ENCODE results near the gene MMRN1.

The MMRN1 gene

DNA sequence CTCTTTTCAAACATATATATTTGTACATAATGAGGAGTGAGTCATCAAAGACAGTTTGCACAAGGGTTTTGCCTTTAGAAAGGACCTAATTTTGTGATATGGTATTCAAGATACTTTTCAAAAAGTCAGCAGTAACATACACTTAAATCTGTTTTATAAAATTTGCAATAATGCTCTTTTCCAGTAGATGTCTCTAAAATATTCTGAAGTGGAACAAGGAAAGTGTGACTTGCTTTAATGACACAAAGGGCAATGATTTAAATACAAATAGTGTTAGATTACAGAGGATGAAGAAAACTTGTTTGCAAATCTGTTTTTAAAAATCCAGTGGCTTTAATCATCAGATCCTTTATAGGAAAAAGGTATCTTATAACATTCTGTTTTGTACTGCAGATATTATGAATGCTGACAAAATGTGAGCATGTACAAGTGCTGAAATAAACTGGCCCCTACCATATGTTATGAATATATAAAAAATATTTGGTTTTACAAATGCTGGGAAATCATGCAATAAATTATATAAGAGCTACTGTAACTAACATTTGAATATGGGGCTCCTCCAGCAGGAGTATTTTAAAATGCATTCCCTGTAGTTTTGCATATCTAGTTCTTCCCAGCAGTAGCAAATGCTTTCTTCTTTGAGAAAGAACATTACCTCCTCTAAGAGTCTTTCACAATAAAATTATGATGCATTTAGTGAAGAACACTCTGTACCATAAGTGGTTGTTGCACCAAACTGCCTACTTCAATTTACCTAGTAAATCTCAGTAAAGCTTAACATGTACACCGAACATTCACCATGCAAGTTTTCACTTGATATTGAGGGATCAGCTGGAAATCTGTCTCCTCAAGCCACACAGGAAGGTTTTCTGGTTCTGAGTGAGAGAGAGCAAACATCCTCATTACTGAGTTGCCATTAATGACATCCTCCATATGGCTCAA lies 20.2 kb downstream of the MMRN1 start:
- no peak for DNase-seq

DNA sequence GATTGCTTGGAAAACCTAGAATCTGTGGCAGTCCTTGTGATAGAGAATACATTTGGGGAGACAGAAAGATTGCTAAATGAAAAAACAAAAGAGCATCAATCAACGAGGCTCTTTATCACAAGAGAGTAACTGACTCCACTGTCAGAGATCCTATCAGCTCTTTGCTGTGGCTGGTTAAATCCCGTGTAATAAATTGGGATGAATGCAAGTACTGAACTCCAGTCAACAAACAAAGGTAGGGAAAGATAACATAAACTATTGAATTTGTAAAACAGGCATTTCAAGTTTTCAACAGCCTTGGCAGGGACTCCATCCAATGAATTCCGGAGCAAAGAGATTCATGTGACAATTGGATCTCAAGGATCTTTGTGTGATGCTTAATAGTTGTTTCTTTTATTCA lies 21.3 kb downstream of the MMRN1 start:
- DNase-seq, result no peak

DNA sequence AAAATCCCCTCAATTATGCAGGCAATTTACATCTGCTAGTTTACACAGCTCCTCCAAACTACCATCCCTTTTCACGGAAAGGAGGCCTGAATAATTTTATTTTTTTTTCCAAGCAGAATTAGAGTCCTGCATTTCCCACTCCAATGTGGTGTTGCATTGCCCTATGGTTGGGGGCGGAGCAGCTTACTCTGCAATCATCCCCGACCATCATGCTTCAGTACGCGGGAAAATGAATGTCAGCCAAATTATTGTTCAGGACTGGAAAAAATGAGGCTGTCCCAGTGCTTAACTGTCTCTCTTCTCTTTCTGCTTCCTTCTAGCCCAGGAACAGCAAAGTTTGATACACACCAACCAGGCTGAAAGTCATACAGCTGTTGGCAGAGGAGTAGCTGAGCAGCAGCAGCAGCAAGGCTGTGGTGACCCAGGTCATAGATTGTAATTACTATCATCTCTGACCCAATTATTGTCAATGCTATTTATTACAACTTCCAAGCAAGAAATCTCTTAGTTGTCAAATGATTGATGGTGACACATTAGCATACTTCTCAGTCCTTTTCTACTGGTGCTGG lies 28.3 kb downstream of the MMRN1 start:
- no peak for DNase-seq

DNA sequence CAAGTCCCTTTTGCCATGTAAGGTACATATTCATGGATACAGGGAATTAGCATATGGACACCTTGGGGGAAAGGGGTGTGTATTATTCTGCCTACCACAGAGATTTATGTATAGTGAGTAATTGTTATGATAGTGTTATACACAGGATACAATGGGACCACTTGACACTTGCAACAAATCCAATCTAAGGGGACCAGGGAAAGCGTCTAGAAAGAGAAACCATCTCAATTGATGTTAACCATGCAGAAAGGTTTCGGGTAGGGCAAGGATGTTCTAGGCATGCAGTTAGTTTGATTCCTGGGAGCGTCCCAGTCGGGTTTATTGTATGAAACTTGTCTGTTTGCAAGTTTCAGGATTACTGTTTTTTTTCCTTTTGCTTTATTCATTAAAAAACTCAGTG lies 34.2 kb downstream of the MMRN1 start:
- DNase-seq, result no peak

DNA sequence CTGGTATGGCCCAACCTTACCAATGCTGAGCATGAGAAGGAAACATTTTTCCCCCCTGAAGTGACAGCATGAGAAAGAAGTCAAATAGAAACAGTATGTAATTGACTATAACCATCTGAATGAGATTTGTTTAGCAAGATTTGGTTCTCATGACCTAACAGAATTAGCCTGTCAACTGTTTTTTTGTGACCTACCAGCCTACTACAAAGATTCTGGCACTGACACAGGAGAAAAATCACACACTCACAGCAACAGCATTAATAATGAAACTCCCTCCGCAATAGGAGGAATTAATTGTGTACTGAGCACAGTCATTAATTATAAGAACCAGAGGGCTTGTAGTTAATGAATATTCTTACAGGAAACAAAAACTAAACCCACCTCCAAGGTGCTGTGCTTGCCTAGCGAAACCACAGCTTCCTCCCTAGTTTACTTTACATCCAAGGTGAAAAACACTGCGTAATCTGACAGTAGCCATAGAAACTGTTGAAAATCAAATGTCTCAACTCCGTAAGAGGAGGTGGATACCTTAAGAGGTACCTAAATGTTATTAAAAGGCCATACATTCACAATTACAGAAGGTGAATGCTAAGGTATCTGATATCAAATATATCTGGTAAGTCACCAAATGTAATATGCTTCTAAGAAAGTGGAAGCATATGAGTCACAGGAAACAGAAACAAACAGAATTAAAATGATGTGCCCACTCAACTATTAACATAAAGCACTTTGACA lies 34.9 kb downstream of the MMRN1 start:
- DNase-seq, result no peak

DNA sequence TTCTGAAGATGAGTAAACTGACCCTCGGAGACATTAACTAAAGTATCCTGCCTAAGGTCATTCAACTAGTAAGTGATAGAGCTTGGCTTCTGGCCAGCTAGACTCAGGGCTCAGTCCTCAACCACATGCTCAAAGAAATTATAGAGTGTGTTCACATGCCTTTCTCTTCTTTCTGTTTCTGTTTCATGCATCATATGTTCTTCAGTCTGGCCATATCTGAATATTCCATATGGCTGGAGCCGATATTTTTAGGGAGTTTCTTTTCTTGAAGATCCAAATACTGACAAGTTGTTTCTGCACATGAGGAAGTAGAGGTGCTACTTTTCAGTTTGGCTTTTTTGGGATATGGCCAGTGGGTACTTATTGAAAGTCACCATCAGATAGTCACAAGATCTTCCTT lies 44.9 kb downstream of the MMRN1 start:
- DNase-seq, result no peak

DNA sequence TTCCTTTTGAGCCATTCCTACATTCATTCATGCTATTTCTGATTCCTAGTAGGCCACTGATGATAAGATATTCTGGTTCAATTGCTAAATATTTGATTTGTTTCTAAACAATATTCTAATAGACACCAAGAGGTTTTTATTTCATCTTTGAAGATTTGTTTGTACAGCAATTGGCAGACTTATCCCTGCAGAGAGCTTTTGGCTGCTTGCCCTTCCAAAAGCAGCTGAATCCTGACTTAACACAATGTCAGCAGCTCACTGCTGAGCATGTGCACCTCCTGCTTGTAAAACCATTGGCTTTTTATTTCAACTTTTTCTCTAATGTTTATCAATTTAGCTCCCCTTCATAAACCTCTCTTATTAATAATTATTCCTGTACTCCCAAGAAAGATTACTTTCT lies 45.3 kb downstream of the MMRN1 start:
- peak; percentile 15 for DNase-seq

DNA sequence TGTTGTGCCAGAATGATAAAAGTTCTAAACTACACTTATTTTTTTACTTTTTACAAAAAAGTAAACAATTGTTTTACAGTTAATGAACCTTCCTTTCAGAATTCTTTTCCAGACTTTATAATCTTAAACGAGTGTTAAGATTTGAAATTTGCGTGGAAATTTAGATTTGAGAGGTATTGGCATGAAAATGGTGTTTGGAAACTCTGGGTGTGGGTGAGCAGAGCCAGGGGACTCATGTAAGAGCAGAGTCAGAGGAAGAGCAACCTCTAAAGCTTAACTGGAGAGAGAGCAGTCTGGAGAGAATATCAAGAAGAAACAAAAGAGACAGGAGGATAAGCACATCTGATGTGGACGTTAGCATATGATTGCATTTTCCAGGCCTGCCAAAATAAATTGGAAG lies 48.2 kb downstream of the MMRN1 start:
- DNase-seq, result no peak

DNA sequence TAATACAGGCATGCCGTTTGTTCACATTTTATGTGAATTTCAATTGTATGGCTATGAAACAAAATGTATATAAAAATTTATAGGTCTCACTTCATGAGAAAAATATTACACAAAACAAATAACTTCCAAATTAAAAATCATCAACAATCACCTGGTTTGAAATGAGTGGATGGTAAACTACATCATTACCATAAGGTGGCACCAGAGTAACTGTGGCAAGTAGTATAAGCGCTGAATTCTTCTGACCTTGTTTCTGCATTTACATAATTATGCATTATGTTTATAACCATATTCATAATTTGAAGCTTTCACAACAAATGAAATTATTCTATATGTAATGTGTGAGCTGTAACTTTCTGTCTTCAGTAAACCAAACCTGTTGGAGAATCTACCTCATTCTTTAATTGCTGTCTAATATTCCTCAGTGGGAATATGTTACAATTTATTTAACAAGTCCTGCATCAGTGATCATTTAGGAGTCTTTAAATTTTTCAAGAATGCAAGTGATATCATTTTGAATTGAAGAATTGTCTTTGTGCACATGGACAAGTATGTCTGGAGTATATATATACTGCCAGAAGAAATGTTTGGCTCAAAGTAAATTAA lies 55.2 kb downstream of the MMRN1 start:
- no peak for DNase-seq

DNA sequence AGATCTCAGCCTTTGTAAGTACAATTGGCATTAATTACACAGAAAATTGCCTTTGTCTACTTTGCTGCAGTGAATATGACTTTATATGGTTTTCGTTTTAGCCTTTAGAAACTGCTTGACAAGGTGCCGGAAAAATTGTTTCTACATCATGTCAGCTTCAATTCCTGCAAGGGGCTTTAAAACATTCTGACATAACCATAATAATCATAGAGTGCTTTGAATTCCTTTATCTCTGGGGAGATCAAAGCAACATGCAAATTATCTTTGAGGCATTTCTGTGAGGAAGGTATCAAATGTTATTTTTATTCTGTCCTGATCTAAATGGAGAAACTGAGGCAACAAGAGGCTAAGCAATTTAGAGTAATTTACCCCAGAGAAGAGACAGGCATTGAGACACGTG lies 57.8 kb downstream of the MMRN1 start:
- no peak for DNase-seq

DNA sequence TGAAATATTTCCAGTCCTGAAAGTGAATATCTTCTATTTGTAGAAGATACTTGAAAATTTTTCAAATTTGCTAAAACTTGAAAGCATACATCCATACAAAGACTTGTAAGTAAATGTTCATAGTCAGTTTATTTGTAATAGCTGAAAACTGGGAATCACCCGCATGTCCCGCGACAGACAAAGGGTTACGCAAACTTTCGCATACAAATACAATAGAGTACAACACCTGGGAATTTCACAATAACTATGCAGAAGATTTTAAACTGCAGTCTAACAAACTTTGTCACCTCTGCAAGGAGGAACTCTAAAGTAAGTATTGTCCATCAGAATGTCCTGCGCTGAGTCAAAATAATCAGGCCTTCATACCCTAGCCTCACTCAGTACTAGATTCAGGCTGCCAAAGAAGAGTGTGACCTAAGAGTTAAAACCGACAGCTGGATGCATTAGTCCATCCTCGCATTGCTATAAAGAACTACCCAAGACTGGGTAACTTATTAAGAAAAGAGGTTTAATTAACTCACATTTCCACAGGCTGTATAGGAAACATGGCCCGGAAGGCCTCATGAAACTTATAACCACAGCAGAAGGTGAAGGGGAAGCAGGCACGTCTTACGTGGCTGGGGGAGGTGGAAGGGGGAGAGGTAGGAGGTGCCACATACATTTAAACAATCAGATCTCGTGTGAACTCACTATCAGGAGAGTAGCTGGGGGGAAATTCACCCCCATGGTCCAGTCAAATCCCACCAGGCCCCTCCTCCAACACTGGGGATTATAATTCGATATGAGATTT lies 60.4 kb downstream of the MMRN1 start:
- DNase-seq, result no peak

DNA sequence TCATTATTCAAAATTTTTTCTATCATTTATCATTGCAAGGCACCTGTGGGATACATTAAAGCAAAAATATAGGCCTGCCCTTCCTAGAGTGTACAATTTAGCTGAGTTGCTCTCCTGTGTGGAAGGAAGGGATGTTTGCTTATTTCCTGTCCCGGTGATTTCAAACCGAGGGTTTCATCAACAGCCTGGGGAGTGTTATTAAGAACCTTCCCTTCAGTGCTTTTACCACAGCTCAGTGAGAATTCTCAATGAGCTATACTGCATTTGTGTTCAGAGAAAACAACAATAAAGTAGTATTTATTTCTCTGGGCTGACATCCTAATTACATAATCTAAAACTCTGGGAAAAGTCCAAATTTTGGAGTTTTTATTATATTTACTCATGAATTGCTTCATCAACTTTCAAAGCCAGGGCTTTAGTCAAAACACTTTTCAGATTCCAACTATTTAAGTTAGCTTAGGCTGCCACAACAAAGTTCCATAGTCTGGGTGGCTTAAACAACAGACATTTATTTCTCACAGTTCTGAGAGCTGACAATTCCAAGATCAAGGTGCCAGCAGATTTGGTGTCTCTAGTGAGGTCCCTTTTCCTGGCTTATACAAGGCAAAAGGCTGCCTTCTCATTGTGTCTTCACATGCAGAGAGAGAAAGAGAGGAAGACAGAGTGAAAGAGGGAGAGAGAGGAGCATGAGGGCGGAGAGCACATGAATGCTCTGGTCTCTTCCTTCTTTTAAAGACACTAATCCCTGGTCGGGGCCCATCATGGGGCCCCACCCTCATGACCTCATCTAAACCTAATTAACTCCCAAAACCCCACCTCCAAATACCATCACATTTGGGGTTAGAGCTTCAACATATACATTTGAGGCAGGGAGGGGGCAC lies 62.6 kb downstream of the MMRN1 start:
- no peak for DNase-seq

DNA sequence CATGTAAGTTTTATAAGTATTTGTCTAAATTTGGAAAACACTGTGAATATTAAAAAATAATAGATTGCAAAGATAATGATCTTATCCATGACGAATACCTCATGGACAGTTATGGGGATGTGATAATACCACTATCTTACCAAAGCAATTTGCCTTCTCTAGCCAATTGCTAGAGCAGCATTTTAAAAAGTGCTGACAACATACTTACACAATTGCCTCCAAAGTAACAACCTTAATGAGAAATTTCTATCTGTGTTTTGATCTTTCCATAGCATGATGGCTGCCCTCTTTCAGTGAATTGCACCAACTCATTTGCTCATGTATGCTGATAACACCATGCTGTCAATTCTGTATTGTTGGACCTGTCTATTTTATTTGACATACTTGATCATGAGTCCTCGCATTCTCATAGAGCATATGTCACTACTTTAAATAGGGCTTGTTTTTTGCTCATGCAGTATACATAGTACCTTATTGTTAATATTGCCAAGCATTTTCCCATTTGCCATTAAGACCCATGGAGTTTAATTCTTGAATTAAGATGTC lies 87.2 kb downstream of the MMRN1 start:
- DNase-seq, result no peak

DNA sequence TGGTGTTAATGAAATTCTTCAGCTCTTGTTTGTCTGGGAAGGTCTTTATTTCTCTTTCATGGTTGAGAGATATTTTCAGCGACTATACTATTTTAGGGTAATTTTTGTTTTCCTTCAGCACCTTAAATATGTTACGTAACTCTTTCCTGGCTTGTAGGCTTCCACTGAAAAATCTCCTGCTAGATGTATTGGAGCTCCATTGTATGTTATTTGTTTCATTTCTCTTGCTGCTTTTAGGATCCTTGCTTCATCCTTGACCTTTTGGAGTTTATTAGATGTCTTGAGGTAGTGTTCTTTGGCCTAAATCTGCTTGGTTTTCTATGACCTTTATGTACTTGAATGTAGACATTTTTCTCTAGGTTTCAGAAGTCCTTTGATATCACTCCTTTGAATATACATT lies 93.6 kb downstream of the MMRN1 start:
- DNase-seq, result no peak

DNA sequence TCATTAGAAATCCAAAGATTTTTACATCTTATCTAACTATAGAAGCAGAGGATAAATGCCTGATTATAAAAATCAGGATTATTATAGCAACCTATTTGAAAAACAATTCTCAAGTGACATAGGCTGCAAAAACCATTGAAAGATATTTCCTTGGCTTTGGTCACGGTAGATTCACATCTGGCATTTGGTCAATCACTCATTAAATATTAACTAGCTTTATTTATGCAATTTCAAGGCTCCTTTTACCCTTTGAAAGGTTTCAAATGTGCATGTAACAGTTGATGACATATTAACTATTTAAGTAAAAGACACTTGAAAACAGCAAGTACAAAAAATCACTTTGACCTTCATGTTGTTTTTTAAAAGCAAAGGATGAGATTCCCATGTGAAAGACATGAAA lies 98.1 kb downstream of the MMRN1 start:
- DNase-seq, result no peak

DNA sequence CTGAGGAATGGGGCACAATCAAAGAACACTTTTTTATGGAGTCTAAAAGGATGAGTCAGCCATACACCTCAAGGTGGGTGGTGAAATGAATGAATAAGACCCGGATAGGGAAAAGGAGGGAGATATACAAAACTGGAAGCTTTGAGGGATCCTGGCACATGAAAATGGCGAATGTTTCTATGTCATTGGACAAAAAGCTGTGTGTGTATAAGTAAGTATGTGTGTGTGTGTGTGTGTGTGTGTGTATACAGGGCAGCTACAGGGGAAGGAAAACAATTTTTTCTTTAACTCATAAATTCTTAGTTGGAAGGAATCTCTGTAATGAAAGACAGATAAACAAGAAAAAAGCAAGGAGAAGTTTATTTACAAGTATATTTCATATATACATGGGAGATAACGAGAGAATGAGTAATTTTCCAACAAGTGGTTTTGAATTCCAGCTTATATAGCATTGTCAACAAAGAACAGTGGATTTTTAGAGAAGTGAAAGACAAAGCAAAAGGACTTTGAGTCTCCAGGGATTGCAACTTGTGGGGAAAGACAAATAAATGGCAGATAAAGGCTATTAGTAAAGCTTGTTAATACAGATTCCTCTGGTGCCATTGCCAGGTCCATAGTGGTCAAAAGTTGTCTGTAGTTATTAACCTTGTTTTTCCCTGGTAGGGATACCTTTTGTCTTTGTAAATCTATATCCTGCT lies 99.7 kb downstream of the MMRN1 start:
- no peak for DNase-seq

DNA sequence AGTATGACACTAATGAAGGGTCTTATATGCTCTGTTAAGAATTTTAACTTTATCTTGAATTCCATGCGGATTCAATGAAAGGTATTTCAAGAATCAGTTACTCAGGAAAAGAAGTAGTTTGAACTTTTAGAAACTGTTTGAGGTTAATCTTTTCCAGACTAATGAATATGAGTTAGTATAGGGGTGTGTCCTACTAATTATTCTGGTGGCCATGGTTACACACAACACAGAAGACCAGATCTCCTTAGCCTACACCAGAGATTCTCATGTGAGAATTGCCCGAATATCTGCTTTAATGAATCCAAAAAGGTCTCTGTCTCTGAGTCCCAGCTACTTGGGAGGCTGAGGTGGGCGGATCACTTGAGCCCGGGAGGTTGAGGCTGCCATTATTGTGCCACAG lies 100.4 kb downstream of the MMRN1 start:
- DNase-seq, result no peak

DNA sequence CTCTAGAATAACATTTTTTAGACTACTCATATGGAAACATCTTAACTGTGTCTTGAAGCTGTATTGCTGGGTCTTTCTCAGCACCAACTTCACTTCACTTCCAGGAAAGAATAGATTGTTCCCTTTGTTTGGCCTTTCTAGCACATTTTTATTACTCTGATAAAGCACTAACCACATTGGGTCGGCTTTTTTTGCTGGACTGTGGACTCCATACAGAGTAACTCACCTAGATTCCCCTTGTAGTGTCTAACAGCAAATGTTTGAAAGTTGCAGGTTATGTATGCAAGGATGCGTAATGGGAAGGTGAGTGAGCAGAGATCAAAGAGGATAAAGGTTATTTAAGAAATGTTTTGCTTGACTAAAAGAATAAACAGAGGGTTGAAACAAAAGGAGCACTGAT lies 101.2 kb downstream of the MMRN1 start:
- DNase-seq, result no peak

DNA sequence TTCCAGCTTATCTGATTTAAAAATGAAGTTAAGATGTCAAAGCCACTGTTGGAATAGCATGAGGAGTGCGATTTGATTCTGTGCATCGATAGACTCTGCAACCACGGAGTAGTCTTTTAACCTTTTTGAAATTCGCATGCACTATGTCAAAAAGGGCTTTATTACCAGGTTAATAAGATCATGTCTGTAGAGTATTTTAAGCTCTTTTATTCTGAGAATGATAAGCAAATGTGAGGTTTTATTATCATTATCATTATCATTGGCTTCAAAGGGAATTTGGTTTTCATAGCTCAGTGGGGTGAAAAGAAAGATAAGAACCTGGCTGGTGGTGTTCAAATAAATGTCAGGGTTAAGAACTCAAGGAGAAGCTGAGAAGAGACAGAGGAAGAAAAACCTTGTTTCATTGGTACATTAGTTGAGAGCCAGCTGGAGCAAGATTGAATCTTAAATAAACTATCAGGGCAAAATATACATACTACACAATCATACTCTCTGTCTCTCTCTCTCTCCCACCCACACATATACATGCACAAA lies 102.6 kb downstream of the MMRN1 start:
- DNase-seq, result no peak

DNA sequence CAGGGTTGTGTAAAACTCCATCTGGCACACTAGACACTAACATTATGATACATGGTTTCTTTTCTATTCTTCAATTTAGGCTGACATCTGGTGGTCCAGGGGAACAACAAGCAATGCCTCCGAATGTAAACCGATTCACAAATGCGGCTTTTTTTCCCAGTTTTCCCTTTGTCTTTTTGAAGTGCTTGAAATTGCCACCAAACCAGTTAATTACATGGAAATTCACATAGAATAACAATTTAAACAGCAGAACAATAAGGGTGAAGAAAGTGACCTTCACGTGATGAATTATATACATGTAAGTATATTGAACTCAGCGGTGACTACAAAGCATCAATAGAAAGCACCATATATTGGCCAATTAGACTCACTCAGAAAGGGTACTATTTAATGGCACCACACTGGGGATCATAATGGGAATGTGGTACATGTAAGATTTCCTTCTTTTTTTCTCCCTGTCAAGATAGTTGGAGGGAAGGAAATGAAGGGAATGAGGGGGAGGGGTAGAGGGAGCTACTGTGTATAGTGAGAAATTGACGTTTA lies 103.9 kb downstream of the MMRN1 start:
- no peak for DNase-seq
